Fibroblast of skin of left biceps (primary cell): ENCODE measurements around the gene OXA1L.
"Not testable (repeated sequence)": the region's sequence is repeated elsewhere in the genome, so short reads cannot be mapped to it uniquely, and the experiment has no call there.

Source experiments
- DNase-seq, 2 experiments: peaks; one replicate each; pipeline ENCODE4 v3.0.0-alpha.2; 2013; ENCODE audit warnings: low read depth in 2 of 2

Gene OXA1L

GRCh38 chr14:22798528-22798927 lies 32.0 kb downstream of the OXA1L start:
- no peak for DNase-seq

GRCh38 chr14:22800346-22800745 lies 33.9 kb downstream of the OXA1L start:
- no peak for DNase-seq

GRCh38 chr14:22801716-22802115 lies 35.2 kb downstream of the OXA1L start:
- DNase-seq = no peak

- no peak for DNase-seq
Observed at GRCh38 chr14:22802860-22803686, 36.6 kb downstream of the OXA1L start.

GRCh38 chr14:22803687-22803974 lies 37.1 kb downstream of the OXA1L start:
- DNase-seq = no peak

GRCh38 chr14:22805235-22805634 lies 38.7 kb downstream of the OXA1L start:
- DNase-seq = not testable (repeated sequence)

- DNase-seq = no peak
Observed at GRCh38 chr14:22807432-22808087, 41.1 kb downstream of the OXA1L start.

GRCh38 chr14:22808388-22809209 lies 42.1 kb downstream of the OXA1L start:
- DNase-seq = no peak

- DNase-seq = no peak
Observed at GRCh38 chr14:22811722-22812121, 45.2 kb downstream of the OXA1L start.

GRCh38 chr14:22812744-22813143 lies 46.3 kb downstream of the OXA1L start:
- no peak for DNase-seq

- no peak for DNase-seq
Observed at GRCh38 chr14:22813145-22813544, 46.7 kb downstream of the OXA1L start.

- no peak for DNase-seq
Observed at GRCh38 chr14:22814373-22814772, 47.9 kb downstream of the OXA1L start.

GRCh38 chr14:22814941-22815713 lies 48.6 kb downstream of the OXA1L start, which contains the start of gene SLC7A7:
Gene SLC7A7, minus strand, starts transcription at chr14:22815435. Its CDS starts 2,037 bp downstream, at chr14:22813398.
- DNase-seq = no peak

GRCh38 chr14:22819151-22819988 lies 52.9 kb downstream of the OXA1L start:
- DNase-seq = no peak

- DNase-seq = no peak
Observed at GRCh38 chr14:22820731-22821130, 54.2 kb downstream of the OXA1L start.

GRCh38 chr14:22821193-22822015 lies 54.9 kb downstream of the OXA1L start:
- DNase-seq = no peak

GRCh38 chr14:22822016-22822570 lies 55.6 kb downstream of the OXA1L start:
- DNase-seq = no peak
